HCT116 (cell line): Measurements from ENCODE around the gene LEMD3. TPM values are rescaled to one million over a fixed set of nuclear protein-coding genes. Genes with fewer than 3 reads are reported as not detected.

ENCODE experiments used
- ATAC-seq: fragments of 200-7000 bp; cut with Tn5 transposase; 2 replicates; pipeline ENCODE4 v1.9.1; 2020; ENCODE audit warnings: mild to moderate bottlenecking, moderate library complexity
- BruUV-seq: library from RNA; stranded (reverse); fragments of 400-500 nt; replicated peaks from 2 replicates; lab custom pipeline; 2021; lab: Mats Ljungman, UMichigan
- CTCF ChIA-PET: fragments of 300-600 bp; sonication (Branson Sonifier 250); formaldehyde crosslinking; loops from one replicate; lab custom pipeline; 2021; ENCODE audit warnings: antibody characterized with exemption; lab: Charles Lee
- POLR2A ChIA-PET: fragments of 300-600, 350-600 bp; sonication (Branson Sonifier 250); formaldehyde crosslinking; loops from one replicate; lab custom pipeline; 2021; ENCODE audit warnings: antibody characterized with exemption; lab: Charles Lee
- RAD21 ChIA-PET, 2 experiments: fragments of 300-600 bp; sonication (Branson Sonifier 250); formaldehyde crosslinking; loops; one replicate each; lab custom pipeline; 2023; ENCODE audit warnings: low total read pairs in 2 of 2; ENCODE audit not compliant: uncharacterized antibody in 2 of 2, unreplicated experiment in 2 of 2, low non-redundant PET in 1 of 2; lab: Charles Lee
- DNase-seq: peaks from one replicate; pipeline ENCODE4 v3.0.0-alpha.2; 2010; ENCODE audit warnings: low read depth, low spot score
- H2AFZ ChIP-seq: fragments of 200-600 bp; shearing (Covaris generic), sonication (generic); 2 replicates; pipeline ENCODE4 v1.6.1; 2017; ENCODE audit warnings: low read depth, mixed run types, mixed read lengths, antibody characterized with exemption, low read length; ENCODE audit not compliant: poor library complexity, severe bottlenecking
- H3K27ac ChIP-seq: 2 replicates; pipeline ENCODE4 v1.5.1; 2012; ENCODE audit warnings: low read depth, low read length
- H3K27me3 ChIP-seq: fragments of 200-600 bp; sonication (generic); 2 replicates; pipeline ENCODE4 v1.6.1; 2016; ENCODE audit warnings: mixed run types, low read length, mixed read lengths; ENCODE audit not compliant: insufficient read depth
- H3K36me3 ChIP-seq, 2 experiments: fragments of 200-500 bp in 1 of 2; fragments of 200-600 bp in 1 of 2; sonication (Bioruptor generic) in 1 of 2; sonication (generic) in 1 of 2; 2 replicates each; pipeline versions ENCODE4 v1.5.1 to v1.6.1; 2014 to 2016; ENCODE audit warnings: low read length in 2 of 2, inconsistent platforms in 1 of 2, mixed read lengths in 1 of 2, mixed run types in 1 of 2; ENCODE audit not compliant: insufficient read depth in 2 of 2, control insufficient read depth in 1 of 2
- H3K4me1 ChIP-seq, 2 experiments: fragments of 200-600 bp in 1 of 2; sonication (generic) in 1 of 2; 2 replicates each; pipeline versions ENCODE4 v1.5.1 to v1.6.1; 2012 to 2017; ENCODE audit warnings: low read length in 2 of 2, inconsistent platforms in 1 of 2, mild to moderate bottlenecking in 1 of 2, mixed read lengths in 1 of 2, mixed run types in 1 of 2, moderate library complexity in 1 of 2; ENCODE audit not compliant: insufficient read depth in 2 of 2, control insufficient read depth in 1 of 2
- H3K4me2 ChIP-seq: fragments of 200-600 bp; sonication (generic); 2 replicates; pipeline ENCODE4 v1.6.1; 2017; ENCODE audit warnings: mixed run types, low read length, mixed read lengths
- H3K4me3 ChIP-seq, 2 experiments: fragments of 200-600 bp in 1 of 2; sonication (generic) in 1 of 2; replicated peaks in 1 of 2; 2 replicates each; pipeline ENCODE4 v1.5.1; 2011 to 2016; ENCODE audit warnings: low read length in 2 of 2, control low read depth in 1 of 2, low read depth in 1 of 2, mild to moderate bottlenecking in 1 of 2, mixed read lengths in 1 of 2, mixed run types in 1 of 2
- H3K79me2 ChIP-seq: fragments of 200-600 bp; sonication (generic); 2 replicates; pipeline ENCODE4 v1.6.1; 2017; ENCODE audit warnings: mild to moderate bottlenecking, mixed run types, low read length, moderate library complexity, mixed read lengths; ENCODE audit not compliant: insufficient read depth
- H3K9ac ChIP-seq: fragments of 200-600 bp; sonication (generic); 2 replicates; pipeline ENCODE4 v1.6.1; 2016; ENCODE audit warnings: low read length, mixed read lengths
- H3K9me2 ChIP-seq: fragments of 200-600 bp; sonication (generic), shearing (Covaris generic); 2 replicates; pipeline ENCODE4 v1.6.1; 2017; ENCODE audit warnings: mixed run types, mild to moderate bottlenecking, moderate library complexity; ENCODE audit not compliant: insufficient read depth
- H3K9me3 ChIP-seq, 2 experiments: fragments of 200-500 bp in 1 of 2; fragments of 200-600 bp in 1 of 2; sonication (Bioruptor generic) in 1 of 2; sonication (generic) in 1 of 2; 2 replicates each; pipeline ENCODE4 v1.6.1; 2014 to 2017; ENCODE audit warnings: low read length in 2 of 2, mixed read lengths in 2 of 2, inconsistent platforms in 1 of 2, low read depth in 1 of 2, mild to moderate bottlenecking in 1 of 2, mixed run types in 1 of 2, moderate library complexity in 1 of 2; ENCODE audit not compliant: control insufficient read depth in 1 of 2, insufficient read depth in 1 of 2
- H4K20me1 ChIP-seq: fragments of 200-600 bp; sonication (generic), shearing (Covaris generic); 2 replicates; pipeline ENCODE4 v1.6.1; 2017; ENCODE audit warnings: mixed run types, mild to moderate bottlenecking, moderate library complexity; ENCODE audit not compliant: insufficient read depth
- ELF1 ChIP-seq: IDR thresholded peaks from 2 replicates; pipeline ENCODE4 v1.6.1; 2012; ENCODE audit warnings: low read depth, borderline replicate concordance
- MAX ChIP-seq: IDR thresholded peaks from 2 replicates; pipeline ENCODE4 v1.6.1; 2012
- POLR2AphosphoS5 ChIP-seq: IDR thresholded peaks from 2 replicates; pipeline ENCODE4 v1.6.1; 2011; ENCODE audit warnings: mild to moderate bottlenecking, low read depth, low read length, moderate library complexity
- RAD21 ChIP-seq: IDR thresholded peaks from 2 replicates; pipeline ENCODE4 v1.6.1; 2012; ENCODE audit warnings: low read depth, mild to moderate bottlenecking
- REST ChIP-seq: IDR thresholded peaks from 2 replicates; pipeline ENCODE4 v1.6.1; 2012; ENCODE audit warnings: low read depth
- ZBTB33 ChIP-seq: IDR thresholded peaks from 2 replicates; pipeline ENCODE4 v1.6.1; 2011; ENCODE audit warnings: mild to moderate bottlenecking, low read length, moderate library complexity; ENCODE audit not compliant: insufficient replicate concordance; ENCODE audit errors: extremely low read depth
- intact Hi-C: fragments of 100-400 bp; cut with micrococcal nuclease; formaldehyde crosslinking; loops from 2 replicates; pipeline ENCODE4 v1.10.0; 2022
- total RNA-seq: library from RNA; stranded (reverse); gene quantifications from one replicate; pipeline ENCODE4 v1.2.1, GENCODE V29; 2021; ENCODE audit not compliant: unreplicated experiment

The LEMD3 gene
- total RNA-seq, 1 experiment from 2014 or later: 28.7 TPM

- no peak for TF ChIP-seq REST
These were observed 39.7 kb downstream of the LEMD3 start (continued) for GRCh38 chr12:65208964-65209654.

DNA sequence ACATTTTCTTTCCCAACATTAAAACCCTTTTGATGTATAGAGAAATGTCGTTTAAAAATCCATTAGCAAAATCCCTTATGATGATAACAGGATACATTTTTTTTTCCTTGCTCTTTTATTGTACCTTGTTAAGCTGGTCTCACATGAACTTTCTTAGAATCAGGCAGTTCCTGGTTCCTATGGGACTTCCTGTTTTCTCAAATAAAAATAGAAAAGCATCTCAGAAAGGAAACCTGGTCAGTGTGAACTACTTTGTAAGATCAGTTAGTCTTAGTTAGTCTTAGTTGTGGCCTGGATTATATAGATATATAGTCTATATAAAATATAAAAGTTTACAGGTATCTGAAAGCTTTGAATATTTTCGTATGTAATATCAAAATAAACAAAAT lies 40.3 kb downstream of the LEMD3 start:
- Histone ChIP-seq H3K4me3 (no peak overlapping the region), H4K20me1 (peaks cover 10% of the 10 kb centered on the region; the same call in 1 of the 2 replicates), H3K9me2 (no peaks in the 10 kb centered on the region), H3K79me2 (peaks cover 61% of the 10 kb centered on the region), H3K27ac (no peak overlapping the region), H3K36me3 (no peaks in the 10 kb centered on the region), H3K27me3 (no peaks in the 10 kb centered on the region), H3K4me2 (no peak overlapping the region), H2AFZ (no peak overlapping the region), H3K9me3 (no peaks in the 10 kb centered on the region), H3K9ac (no peak overlapping the region), H3K4me1 (no peaks in the 10 kb centered on the region)
- ChIA-PET CTCF (interaction anchor here (1.1 to 1.8 kb wide), 3 partner anchors 23 to 413 kb away, joined by 4 to 6 read pairs (median 4); no protein-coding TSS in a partner anchor), POLR2A (interaction anchor here (1.4 kb wide), 1 partner anchor 40 kb away, joined by 6 read pairs; the partner anchor contains the start of gene LEMD3), RAD21 (no interaction called here)
- intact Hi-C loops: no loop called here
- ATAC-seq (no peak), DNase-seq (no peak)
- BruUV-seq: no TSS peak
- no peak for TF ChIP-seq ELF1
- no peak for TF ChIP-seq ZBTB33
- no peak for TF ChIP-seq RAD21
- no peak for TF ChIP-seq REST
- no peak for TF ChIP-seq MAX
- no peak for TF ChIP-seq POLR2AphosphoS5
